Putamen (tissue), 1 donor: ENCODE data around the gene KLHL29.

Experiments used
- DNase-seq: peaks from one replicate; pipeline ENCODE4 v3.0.0-alpha.2; 2016; ENCODE audit warnings: low spot score

KLHL29 gene

DNA sequence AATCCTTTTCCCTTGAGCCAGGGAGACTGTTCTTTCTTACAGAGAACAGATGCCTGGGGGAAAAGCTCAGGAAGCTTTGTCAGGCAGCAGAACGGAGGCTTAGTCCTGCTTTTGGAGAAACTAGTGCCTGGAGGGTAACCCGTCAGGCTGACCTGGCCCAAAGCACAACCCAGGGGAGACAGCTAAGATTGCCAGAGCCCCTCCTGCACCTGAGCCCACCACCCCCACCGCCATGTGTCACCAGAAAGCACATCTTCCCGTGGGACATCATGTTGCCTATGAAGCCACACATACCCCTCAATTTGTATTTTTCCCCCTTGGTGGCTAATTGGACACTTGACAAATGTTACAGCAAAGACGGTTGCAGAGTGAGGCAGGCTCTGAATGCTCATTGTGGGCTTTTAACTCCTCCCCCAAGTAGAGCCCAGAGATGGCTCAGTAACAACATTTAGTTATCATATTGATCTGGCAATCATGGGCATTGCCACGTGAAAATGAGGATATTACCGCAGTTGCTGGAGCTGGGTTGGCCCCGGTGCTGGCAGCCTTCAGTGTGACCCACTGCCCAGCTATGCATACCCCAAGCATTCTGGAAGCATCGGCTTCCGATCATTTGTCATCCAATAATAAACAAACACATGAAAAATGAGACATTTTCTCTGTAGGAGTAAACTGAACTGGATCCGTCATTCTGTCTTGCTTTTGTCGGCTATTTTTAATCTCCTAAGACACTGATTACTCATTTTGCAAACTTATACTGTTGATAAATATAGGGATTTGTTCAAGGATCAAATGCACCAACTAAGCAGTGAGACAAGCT is 312.5 kb downstream of the KLHL29 start:
- DNase-seq = no peak

DNA sequence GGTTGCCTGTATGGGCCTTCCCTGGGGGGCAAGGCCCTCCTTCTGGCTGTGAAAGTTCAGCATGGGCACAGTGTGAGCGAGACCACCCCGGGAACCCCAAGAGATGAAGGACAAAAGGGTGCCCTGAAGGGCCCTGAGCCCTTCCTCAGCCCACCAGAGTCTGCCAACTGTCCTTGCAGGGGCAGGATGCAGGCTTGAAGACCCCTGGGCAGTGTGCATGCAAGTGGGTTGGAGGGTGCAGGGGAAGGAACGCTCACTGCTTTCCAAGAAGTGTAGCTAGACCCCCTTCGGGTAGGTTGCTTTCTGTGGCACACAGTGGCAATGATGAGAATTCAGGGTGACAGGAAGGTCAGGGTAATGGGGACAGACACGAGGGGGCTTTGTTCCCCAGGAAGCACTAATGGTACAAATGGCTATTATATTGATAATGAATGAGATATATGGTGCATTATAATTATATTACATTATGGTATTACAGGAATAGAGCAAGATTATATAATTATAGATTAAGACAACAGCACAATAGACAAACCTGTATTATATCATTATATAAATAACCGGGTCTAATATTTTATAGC is 313.2 kb downstream of the KLHL29 start:
- no peak for DNase-seq

DNA sequence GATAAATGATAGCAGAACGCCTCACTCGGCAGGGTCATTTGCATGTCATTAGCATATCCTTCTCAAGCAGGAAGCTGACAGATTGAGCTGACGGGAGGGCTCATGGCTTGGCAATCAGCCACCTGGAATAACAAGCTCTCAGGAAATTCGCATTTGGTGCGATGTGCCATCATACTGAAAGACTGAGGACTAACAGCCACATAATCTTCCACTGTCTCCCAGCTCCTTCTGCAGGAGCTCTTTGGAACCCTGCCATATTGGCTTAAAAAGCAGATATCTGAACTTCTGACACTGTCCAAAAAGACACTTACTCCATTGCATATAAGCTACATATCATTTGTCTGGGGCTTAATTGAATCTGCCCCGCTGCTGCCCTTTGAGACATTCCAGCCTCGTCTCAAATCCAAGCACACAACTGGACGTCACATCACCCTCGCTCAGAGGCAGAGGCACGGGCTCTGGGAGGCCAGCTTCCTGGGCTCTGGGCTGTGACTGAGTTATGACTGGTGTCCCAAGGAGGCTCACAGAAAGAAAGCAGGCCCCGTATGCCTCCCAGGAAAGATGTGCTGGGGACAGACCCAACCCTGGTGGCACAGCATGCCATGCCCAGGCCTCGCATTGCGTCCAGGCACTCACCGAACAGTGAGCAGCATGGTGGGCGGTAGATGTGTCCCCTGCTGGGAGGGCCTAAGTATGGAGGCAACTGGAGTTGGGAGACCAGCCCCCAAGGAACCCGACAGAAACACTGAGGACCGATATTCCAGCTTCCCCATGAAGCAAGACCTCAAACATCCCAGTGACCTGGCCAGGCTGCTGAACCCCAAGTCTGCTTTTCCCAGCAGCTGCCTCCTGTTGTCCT is 314.0 kb downstream of the KLHL29 start:
- peak; percentile 84 for DNase-seq

DNA sequence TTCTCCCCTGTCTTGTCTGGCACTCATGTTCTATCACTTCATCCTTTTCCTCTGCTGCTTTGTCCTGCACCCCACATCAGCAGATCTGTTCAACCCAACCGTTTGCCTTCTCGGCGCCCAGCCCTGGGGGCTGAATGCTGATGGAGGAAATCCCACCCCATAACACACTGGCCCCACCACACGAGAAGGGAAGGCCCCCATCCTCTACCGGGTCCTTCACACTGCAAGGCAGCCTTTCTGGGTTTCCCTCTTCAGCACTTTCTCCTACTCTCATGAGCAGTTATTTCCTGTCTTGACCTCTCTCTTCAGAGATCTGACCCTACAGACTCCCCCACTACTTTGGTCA is 314.6 kb downstream of the KLHL29 start:
- no peak for DNase-seq

DNA sequence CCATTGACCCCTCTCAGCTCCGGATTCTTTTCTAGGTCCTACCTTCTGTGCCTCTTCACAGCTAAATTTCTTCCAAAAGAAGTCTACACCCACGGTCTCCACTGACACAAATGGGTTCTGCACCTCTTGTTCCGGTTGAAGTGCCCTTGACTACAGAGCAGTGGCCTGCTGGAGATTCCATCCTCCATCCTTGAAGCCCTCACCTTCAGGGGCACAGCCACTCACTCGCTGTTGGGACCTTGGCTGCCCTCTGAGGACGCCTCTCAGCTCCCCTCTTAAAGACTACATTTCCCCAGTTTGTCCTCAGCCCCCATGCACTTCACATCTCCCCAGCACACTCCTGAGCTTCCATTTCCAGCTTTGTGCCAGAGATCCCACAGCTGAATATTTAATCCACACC is 315.6 kb downstream of the KLHL29 start:
- no peak for DNase-seq

DNA sequence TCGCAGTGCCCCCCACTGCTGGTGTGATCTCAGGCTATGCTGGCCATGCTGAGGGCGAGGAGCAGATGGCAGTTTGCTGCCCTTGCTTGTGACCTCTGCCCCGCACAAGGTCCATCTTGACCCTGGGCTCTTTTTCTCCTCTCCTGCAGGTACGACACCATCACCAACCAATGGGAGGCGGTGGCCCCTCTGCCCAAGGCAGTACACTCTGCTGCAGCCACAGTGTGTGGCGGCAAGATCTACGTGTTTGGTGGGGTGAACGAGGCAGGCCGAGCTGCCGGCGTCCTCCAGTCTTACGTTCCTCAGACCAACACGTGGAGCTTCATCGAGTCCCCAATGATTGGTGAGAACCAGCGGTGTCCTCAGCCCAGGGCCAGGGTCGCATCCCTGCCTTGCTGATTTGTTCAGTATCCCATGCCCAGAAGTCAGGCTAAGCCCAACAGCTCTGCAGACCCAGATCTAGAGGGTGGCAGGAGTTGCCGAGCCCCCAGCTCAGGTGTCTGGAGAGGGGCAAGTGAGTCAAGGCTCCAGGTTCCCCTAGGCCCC is 318.1 kb downstream of the KLHL29 start:
- no peak for DNase-seq

DNA sequence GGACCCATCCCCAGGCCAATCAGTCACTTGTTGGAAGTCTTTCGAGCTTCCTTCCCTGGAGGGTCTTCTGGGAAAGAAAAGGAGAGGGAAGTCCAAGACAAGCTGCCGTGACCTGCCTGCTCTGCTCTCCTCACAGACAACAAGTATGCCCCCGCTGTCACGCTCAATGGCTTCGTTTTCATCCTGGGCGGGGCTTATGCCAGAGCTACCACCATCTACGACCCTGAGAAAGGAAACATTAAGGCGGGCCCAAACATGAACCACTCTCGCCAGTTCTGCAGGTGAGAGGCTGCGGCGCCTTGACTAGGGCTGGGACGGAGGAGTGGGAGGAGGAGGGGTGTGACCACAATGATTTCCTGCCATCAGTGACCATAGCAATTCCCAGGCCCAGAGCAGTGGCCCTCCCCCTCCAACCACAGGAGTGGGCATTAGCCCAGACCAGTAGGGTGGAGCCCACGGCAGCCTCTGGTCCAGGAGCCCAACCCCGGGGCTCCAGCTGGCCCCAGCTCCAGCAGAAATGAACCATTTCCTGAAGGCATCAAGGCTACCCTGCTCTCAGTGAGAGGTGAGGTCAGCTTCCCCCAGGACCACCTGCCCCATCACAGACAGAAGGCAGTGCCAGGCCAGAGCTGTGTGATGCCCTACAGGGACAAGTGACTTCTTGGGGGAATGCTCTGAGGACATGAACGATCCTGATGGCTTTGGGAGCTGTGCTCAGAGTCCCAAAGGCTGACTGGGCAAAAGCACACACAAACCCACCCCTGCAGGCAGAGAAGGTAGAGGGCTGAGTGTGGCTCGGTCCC is 318.8 kb downstream of the KLHL29 start:
- DNase-seq = no peak

DNA sequence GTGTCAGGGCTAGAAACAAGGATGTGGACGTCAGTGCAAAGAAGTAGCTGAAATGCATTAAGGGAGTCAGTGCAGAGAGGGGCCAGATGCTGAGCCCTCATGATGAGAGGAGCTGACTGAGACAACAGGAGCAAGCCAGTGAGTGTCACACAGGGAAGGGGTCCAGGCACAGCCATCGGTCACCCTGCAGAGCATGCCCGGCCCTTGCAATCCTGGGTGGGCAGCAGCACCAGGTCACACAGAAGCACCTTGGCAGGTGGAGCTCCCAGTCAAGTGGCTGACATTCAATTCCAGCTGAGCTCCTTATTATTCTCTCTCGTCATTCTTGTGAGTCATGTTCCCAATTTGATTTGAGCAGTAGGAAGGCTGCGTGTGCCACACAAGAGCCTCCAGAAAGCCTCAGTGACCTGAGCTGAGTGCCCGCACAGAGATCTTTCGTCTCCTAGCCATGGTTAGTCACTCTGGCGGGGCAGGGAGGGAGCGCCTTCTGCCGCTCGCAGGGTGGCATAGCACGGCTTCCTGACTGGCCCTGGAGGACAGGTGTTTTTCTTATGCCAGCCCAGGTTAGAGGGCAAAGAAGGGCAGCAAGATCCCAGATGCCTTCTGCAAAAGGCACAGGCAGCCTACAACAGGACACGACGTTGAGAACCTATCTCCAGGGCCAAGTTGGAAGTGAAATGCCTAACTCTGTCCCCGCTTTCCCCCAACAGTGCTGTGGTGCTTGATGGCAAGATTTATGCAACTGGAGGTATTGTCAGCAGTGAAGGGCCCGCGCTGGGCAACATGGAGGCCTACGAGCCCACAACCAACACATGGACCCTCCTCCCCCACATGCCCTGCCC is 321.0 kb downstream of the KLHL29 start:
- DNase-seq = peak; percentile 73

DNA sequence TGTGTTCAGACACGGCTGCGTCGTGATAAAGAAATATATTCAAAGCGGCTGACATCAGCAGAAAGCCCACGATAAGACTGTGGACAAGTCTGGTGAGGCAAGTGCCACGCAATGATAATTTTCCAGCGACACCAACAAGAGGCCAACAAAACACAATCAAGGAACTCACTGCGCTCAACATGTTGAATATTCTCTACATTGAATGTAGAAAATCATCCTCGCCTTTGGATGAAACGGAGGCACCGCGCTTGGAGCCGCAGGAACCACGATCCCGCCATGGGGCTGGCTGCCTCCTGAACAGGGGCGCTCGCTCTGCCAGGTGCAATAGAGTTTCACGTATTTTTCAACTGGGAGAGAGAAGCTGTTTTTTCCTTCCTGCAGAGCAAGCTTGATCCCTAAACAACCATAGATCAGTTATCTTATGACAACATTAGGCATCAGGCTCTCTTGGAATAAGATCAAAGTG is 321.7 kb downstream of the KLHL29 start:
- no peak for DNase-seq

DNA sequence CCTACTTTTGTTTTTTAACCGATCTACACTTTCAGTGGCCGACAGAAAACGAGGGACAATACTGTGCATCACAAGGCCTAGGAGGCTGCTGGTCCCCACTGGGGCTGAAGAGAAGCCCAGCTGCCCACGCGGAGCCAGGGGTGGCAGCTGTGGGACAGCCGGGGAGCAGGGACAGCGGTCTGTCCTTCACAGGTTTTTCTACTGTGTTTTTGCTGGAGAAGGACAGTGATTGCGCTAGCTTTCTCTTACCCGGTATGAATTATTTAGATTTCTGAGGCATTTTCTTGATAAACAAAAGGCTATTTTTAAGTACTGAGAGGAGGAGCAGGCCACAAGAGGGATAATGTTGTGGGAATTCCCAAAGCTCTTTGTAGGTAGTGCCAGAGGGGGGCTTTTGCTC is 322.1 kb downstream of the KLHL29 start:
- DNase-seq = no peak

DNA sequence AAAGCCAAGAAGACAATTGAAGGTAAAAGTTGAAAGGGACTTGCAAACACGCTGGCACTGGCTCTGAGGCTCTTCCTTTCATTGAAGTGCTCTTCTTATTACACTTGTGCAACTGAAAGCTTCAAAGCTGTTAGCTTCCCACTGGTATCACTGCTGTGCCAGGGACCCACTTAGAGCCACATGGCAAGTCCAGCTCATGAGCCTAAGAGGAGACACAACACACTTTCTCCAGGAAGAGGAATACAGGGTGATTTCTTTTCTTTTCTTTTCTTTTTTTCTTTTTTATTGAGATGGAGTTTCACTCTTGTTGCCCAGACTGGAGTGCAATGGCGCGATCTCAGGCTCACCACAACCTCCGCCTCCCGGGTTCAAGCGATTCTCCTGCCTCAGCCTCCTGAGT is 323.8 kb downstream of the KLHL29 start:
- no peak for DNase-seq

DNA sequence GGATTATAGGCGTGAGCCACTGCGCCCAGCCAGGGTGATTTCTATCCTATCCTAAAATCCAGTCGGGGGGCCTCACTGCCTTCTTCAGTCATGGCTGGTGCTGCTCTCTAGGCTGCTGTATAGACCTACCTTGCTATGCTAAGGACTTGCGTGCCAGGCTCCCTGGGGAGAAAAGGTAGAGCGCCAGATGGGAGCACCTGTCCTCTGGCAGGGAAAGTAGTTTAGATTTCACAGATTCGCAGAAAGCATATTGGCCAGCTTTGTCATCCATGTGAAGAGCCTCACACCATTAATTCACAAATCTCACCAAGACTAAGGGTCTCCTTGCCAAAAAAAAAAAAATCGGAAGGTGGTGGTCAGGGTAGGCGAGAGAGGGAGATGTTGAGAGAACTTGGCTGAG is 324.3 kb downstream of the KLHL29 start:
- no peak for DNase-seq

DNA sequence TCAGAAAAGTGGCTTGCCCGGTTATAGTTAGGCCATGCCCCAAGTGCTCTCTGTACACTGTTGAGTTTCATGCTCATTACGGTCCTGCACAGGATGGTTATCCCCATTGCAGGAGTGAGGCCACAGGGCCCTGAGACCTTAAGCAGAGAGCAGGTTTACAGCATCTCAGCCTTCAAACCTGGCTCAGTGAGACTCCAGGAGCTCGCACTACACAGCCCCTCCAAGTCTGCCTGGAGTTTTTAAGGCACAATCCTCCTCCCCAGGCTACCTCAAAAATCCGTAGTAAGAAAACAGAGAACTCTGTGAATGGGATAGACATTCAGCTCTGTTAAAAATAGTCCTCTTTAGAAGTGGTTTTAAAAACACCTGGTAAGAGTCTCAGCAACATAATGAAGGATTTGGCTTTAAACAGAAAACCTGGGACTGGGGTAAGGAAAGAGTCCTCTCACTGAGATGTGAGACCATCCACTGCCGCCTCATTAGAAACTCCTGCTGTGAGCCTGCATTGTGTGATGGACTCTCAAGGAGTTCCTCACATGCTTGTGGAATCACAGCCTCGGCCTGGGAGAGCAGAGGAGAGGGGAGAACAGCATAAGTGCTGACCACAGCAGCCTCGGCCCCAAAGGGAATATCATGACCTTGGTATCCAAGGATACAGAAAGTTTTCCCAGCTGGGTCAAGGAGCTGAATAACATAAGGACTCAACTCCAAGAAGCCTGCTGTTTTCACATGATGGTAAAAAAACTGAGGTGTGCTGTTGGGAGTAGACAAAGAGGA is 327.2 kb downstream of the KLHL29 start:
- DNase-seq = no peak

DNA sequence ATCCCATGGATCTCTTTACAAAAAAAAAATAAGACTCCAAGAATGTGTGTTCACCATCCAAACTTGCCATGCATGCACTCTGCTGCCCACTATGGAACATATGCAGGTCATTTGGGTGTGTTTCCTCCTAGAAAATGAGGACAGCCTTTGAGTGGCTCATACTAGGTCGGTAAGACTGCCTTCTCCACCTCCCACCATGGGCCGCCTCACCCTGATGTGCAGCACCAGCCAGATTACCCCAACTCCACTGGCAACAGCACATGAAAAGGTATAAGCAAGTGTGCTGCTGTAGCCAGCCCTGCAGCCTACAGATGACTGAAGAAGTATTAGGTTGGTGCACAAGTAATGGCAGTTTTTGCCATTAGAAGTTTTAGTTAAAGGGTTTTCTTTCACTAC is 327.8 kb downstream of the KLHL29 start:
- DNase-seq = no peak

DNA sequence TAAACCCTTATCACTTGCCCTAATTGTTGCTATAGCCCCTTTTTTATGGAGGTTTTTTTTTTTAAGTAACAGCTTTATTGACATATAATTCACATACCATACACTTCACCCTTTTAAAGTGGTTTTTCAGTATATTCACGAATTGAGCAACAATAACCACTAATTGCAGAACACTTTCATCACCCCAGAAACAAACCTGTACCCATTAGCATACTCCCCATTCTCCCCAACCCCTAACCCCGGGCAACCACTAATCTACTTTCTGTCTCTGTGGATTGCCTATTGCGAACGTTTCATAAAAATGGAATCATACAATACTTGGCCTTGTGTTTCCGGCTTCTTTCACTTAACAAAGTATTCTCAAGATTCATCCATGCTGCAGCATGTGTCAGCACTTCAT is 328.4 kb downstream of the KLHL29 start:
- no peak for DNase-seq

DNA sequence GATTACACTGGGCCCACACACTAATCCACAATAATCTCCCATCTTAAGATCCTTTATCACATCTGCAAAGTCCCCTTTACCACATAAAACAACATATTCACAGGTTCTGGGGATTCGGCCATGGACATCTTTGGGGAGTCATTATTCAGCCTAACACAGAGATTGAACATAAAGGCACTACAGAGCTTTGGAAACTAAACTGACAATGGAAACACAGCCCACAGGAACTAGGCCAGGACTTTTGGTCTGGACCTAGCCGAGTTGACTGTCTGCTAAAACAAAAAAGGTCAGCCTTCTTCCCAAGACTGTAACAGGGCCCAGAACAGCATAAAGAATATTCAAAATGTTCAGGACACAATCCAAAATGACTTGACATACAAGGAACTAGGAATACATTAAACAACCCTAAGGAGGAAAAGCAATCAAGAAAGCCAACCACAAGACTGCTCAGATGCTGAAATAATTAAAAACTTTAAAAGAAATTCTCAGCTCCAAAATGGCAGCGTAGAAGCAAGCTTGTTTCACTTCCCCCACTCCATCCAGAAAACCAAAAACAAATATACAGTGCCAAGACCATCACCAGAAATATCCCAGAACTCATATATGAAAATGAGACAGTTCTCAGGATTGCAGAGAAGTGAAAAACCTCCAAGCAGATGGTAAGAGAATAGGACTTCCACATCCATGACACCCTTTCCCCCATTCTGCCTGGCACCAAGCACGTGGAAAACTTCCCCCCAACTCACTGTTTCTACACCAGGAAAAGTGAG is 334.1 kb downstream of the KLHL29 start:
- DNase-seq = no peak

DNA sequence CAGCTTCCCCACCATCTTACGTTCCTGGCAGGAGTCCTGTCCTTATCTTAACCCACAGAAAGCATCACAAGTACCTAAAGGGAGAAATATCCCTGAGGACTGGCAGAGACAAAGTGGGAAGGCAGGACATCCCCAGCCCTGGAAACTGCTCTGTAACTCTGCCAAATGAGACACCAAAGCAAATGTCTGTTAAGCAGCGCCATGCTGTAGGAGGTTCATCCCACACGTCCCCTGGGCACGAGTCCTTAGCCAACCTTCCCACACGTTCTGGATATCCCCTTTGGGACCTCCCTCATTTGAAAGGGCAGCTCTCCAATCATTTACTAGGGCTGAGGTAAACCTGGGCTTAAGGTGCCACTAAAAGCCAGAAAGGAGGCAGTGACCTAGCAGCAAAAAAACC is 334.7 kb downstream of the KLHL29 start:
- DNase-seq = no peak

DNA sequence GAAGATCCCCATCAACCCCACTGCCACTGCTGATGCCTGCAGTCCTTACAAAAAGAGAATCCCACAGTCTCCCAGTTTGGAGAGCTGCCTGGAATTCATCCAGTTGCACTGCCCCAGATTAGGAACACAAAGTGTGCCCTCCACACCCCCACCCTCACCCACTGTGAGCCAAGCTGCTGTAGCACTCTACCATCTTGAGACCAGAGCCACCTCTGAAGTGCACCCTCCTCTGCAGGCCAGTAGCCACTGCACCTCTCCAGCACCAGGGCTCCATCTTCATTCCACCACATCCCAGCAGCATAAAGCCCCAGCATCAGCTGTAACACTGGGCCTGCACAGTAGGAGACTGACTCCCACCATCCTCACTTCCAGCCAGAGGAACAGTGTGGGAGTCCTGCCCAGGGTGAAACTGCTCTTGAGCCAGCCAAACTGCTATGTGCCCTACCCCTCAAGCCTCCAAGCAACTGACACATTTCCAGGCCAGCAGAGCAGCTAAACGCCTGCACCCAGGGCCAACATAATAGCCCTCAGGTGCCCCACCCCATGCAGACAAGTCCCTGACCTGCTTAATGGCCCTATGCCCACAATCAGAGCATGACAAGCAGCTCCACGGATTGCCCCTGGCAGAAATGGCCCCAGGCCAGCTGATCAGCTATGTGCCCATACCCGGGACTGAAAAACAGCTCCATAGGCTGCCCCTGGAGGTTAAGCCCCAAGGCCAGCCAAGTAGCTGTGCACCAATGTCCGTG is 335.9 kb downstream of the KLHL29 start:
- no peak for DNase-seq

DNA sequence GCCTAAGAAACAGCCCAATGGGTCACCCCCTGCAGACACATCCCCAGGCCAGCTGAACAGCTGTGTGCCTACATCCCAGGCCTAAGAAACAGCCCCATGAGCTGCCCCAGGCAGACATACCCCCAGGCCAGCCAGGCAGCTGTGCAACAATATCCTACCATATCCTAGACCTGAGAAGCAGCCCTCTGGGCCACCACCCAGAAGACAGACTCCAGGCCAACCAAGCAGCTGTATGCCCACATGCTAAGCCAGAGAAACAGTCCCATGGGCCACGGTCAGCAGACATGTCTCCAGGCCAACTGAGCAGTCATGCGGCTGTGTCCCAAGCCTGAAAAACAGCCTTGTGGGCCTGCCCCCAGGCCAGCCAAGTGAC is 336.5 kb downstream of the KLHL29 start:
- no peak for DNase-seq
